Fibroblast of the aortic adventitia (primary cell): ENCODE measurements around the gene KCNIP2. TPM values are rescaled to one million over a fixed set of nuclear protein-coding genes. Genes with fewer than 3 reads are reported as not detected.
A peak's percentile ranks its signal among the peaks of the same experiment; 100 is the strongest.

Experiments used
- DNase-seq: peaks from one replicate; pipeline ENCODE4 v3.0.0-alpha.2; 2010; ENCODE audit warnings: low read depth
- H3K4me3 ChIP-seq: 2 replicates; pipeline ENCODE4 v1.5.1; 2011; ENCODE audit warnings: low read depth, mild to moderate bottlenecking, control low read depth, low read length, moderate library complexity
- CTCF ChIP-seq: IDR thresholded peaks from 2 replicates; pipeline ENCODE4 v1.5.1; 2011; ENCODE audit warnings: mild to moderate bottlenecking, low read length, control low read depth, inconsistent platforms; ENCODE audit not compliant: insufficient read depth
- total RNA-seq: library from RNA; depleted of rRNA; stranded (reverse); fragments of >200 nt; gene quantifications from 2 replicates; pipeline ENCODE4 v1.2.3, GENCODE V29; 2012; ENCODE audit warnings: low replicate concordance

Gene KCNIP2
- total RNA-seq, 1 donor: 1.2 TPM

GRCh38 chr10:101829561-101830315 lies 13.9 kb downstream of the KCNIP2 start:
- peak overlapping the region; percentile 55 for H3K4me3 ChIP-seq
- no peak for DNase-seq
- TF ChIP-seq CTCF: no peak

GRCh38 chr10:101828766-101829551 lies 14.6 kb downstream of the KCNIP2 start:
- no peak overlapping the region for H3K4me3 ChIP-seq
- no peak for DNase-seq
- no peak for TF ChIP-seq CTCF

GRCh38 chr10:101827919-101828600 lies 15.5 kb downstream of the KCNIP2 start:
- no peak for DNase-seq
- no peak for TF ChIP-seq CTCF

GRCh38 chr10:101826852-101827434 lies 16.7 kb downstream of the KCNIP2 start:
- TF ChIP-seq CTCF: no peak
- H3K4me3 ChIP-seq: no peak overlapping the region
- DNase-seq: no peak

More at GRCh38 chr10:101827919-101828600, 15.5 kb downstream of the KCNIP2 start:
- no peak overlapping the region for H3K4me3 ChIP-seq

- no peak for TF ChIP-seq CTCF
- H3K4me3 ChIP-seq: no peak overlapping the region
- DNase-seq: no peak
Measured at GRCh38 chr10:101824736-101825135, 18.9 kb downstream of the KCNIP2 start.

GRCh38 chr10:101818872-101819633 lies 24.5 kb downstream of the KCNIP2 start:
- H3K4me3 ChIP-seq: peak overlapping the region; percentile 60
- TF ChIP-seq CTCF: no peak
- no peak for DNase-seq
